Skeletal muscle cell (primary cell): ENCODE data around the gene MPND.
"Not testable (repeated sequence)": the region's sequence is repeated elsewhere in the genome, so short reads cannot be mapped to it uniquely, and the experiment has no call there.

Experiments
- DNase-seq: peaks from one replicate; pipeline ENCODE4 v3.0.0-alpha.2; 2010; ENCODE audit warnings: low read depth
- H3K4me3 ChIP-seq: 2 replicates; pipeline ENCODE4 v1.5.1; 2011; ENCODE audit warnings: low read depth, mild to moderate bottlenecking, control low read depth, low read length, moderate library complexity

MPND gene

DNA sequence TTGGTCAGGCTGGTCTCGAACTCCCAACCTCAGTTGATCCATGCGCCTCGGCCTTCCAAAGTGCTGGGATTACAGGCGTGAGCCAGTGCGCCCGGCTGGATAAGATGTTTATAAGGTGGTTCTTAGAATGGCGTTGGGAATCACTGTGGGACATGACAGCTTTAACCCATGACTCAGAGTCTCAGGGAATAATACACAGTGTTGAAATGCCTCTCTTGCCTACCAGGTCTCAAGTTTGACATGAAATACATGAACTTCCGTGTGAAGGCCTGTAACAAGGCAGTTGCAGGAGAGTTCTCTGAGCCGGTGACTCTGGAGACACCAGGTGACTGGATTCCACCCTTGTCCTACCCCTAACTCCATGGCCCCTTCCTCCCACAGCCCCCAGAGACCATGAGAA lies 26.4 kb upstream of the MPND start:
- no peak overlapping the region for H3K4me3 ChIP-seq
- no peak for DNase-seq

DNA sequence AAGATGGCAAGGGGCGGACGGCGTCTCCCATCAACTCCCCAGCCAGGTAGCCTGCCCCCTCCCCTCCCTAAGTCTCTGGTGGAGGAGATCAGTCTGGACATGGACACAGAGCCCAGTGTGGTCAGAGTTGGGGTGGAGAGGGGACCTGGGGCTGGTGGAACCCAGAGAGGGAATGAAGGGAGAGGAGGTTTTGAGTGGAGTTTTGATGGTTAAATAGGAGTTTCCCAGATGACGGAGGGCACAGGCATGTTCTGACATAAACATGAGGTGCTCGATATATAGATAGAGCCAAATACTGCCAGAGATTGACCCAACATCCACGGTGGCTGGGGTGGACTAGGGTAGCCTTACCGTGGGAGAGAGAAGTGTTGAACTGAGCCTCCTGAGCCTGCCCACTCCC lies 24.9 kb upstream of the MPND start:
- DNase-seq, result no peak
- no peak overlapping the region for H3K4me3 ChIP-seq

DNA sequence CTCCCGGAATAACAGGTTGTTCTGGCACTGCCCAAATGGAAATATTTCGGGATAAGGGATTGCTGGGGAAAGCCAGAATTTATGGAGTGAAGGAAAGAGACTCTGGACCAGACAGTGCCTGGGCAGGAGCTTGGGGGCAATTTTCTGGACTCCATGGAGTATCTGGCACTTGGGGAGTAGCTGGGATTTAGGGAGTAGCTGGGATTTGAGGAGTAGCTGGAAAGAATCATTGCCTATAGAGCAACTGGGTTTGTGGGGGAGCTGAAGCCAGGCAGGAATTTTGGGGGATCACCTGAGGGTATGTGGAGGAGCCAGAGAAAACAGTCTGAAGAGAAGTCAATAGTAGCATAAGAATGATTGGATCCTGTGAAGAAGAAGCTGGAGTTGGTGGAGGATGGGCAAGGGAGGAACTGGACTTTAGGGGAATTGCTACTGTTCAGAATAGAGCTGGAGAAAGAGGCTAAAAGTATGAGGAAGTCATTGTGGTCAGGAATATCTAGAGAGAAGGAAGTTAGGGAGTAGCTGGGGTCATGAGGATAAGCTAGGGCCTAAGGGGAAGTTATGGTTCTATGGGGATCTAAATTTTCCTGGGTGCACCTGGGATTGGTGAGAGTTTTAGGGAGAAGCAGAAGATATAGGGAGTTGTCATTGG lies 24.2 kb upstream of the MPND start:
- H3K4me3 ChIP-seq, result no peak overlapping the region
- no peak for DNase-seq

DNA sequence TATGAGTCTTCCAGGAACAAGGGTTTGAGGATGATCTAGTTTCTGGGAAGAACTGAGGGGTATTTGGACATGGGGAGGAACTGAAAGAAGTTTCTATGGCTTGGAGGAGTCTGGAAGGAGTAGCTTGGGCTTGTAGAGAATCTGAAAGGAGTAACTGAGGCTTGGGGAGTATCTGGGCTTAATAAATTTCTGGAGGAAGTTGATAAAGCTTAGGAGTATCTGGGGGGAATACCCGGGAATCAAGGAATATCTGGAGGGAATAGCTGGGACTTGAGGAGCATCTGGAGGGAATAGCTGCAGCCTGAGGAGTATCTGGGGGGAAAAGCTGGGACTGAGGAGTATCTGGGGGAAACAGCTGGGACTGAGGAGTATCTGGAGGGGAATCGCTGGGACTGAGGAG lies 22.9 kb upstream of the MPND start:
- H3K4me3 ChIP-seq, result no peak overlapping the region
- DNase-seq, result no peak

DNA sequence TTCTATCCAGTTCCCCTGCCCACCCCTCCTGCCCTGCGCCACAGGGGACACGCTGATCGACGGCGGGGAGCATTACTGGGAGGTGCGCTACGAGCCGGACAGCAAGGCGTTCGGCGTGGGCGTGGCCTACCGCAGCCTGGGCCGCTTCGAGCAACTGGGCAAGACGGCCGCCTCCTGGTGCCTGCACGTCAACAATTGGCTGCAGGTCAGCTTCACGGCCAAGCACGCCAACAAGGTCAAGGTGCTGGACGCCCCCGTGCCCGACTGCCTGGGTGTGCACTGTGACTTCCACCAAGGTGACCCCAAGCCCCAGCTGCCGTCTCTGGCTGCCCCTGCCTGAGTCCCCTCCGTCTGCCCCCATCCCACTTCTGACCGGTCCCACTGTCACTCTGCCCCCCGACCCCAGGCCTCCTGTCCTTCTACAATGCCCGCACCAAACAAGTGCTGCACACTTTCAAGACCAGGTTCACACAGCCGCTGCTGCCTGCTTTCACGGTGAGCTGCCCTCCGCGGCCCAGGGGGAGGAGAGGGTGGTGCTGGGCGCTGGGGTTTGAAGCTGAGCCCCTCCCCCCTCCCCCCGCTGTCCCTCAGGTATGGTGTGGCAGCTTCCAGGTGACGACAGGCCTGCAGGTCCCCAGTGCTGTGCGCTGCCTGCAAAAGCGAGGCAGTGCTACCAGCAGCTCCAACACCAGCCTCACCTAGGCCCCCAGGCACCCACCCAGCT lies 20.3 kb upstream of the MPND start:
- H3K4me3 ChIP-seq, result no peak overlapping the region
- DNase-seq, result no peak

DNA sequence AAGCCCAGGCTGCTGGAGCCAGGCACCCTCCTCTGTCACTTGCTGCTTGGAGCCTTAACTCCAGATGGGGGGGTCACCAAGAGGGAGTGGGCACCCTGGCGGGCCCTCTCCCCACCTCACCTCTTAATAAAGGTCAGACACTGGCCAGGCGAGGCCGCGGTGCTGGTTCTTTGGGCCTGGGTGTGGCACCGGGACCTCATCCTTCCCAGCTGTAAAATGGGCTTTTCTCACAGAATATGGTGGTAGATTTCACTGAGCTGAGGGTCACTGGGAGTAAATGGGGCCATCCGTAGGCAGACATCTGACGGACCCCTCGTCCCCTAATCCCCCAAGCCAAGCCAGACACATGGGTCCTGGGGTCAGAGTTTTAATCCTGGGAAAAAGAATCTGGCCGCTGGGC lies 19.7 kb upstream of the MPND start:
- no peak overlapping the region for H3K4me3 ChIP-seq
- DNase-seq, result no peak

DNA sequence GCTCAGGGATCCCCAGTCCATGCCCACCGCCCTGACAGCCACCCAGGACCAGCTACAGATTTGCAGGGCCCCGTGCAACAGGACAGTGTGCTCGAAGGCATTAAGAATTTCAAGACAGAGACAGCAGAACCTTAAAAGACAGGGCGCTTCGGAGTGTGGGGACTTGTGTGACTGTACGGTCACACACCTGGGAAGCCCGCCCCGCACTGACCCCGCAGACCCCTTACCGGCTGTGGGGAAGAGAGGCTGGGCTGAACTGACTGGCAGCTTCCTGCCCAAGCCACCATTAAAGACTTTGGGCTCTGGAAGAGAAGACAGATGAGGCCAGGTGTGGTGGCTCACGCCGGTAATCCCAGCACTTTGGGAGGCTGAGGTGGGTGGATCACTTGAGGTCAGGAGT lies 19.1 kb upstream of the MPND start:
- H3K4me3 ChIP-seq, result no peak overlapping the region
- no peak for DNase-seq

DNA sequence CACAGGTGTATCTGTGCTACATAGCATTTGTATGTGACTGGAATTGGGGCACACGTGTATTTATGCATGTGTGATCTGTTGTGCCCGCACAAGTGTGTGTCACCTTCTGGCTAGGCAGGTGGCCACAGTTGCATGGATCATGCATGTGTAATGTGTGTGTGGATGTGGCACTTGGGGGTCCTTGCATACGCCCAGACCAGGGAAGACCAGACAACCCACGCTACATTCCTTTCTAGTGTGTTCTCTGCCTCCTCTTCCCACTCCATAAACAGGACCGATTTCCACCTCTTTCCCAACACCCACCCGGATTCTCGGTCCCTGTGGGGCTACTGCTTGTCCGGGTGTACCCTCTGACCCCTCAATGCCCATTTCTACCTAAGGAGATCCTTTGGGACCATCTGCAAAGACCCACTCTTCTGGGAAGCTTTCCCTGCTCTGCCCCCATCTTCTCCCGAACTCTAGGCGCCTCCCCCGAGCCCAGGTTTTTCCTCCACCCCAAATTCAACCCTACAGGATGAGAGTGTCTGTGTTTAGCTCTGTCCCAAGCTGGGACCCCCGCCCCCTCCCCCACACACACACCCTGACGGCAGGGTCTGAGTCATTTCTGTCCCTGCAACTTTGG lies 17.0 kb upstream of the MPND start:
- no peak for DNase-seq
- H3K4me3 ChIP-seq, result no peak overlapping the region

DNA sequence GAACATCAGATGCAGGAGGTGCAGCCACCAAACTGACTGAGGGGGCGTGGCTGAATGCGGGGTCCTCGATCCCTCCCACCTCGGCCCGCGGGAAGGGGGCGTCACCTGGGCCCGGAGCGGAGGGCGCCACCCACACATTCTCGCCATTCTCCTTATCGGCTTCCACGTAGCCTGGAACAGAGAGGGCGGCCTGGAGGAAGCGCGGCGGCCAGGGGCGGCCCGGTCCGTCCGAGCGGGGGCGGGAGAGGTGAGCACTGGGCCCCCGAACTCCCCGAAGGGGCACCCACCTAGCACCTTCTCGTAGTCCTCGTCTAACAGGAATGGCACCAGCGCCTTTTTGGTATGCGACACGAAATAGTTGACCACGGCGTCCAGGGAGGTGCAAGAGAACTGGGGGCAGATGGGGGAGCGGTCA lies 16.5 kb upstream of the MPND start:
- H3K4me3 ChIP-seq, result peak overlapping the region; percentile 14
- no peak for DNase-seq

DNA sequence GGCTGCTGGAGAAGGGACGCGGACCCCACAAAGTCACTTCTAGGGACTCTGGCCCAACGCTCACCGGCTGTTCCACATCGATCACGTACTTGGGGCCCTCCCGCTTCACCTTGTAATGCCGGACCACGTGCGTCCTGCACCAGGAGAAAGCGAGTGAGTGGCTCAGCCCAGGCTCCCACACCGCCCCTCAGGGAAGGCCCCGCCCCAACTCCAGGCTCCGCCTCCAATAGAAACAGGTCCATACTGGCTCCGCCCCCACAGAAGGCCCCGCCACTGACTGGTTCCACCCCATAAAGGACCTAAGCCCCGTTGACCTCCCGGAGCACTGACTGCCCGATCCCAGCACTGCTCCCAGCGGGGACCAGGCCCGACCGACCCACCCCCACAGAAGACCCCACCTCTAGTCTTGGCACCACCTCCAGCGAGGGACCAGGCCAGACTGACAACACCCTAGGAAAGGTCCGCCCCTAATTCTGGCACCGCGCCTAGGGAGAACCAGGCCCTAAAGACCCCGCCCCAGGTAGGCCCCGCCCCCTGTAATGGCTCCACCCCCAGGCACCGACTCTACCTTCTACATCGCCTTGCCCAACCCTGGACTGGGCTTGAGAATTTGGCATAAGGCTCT lies 16.0 kb upstream of the MPND start:
- no peak for DNase-seq
- peak overlapping the region; percentile 14 for H3K4me3 ChIP-seq

DNA sequence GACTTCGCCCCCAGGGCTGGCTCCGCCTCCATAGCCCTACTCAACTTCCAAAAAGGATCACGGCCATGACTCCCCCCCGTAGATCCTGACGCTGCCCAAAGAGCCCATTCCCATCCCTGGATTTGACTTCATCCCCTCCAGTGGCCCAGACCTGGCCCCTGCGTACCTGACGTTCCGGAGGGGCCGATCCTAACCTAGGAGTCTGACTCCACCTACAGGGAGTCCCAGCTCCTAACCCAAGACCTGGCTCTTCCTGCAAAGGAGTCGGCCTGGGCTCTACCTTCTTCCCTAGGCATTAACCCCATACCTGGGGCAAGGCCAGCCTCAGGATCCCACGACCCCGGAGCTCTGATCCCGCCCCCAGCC lies 15.5 kb upstream of the MPND start:
- no peak for DNase-seq
- H3K4me3 ChIP-seq, result peak overlapping the region; percentile 34

DNA sequence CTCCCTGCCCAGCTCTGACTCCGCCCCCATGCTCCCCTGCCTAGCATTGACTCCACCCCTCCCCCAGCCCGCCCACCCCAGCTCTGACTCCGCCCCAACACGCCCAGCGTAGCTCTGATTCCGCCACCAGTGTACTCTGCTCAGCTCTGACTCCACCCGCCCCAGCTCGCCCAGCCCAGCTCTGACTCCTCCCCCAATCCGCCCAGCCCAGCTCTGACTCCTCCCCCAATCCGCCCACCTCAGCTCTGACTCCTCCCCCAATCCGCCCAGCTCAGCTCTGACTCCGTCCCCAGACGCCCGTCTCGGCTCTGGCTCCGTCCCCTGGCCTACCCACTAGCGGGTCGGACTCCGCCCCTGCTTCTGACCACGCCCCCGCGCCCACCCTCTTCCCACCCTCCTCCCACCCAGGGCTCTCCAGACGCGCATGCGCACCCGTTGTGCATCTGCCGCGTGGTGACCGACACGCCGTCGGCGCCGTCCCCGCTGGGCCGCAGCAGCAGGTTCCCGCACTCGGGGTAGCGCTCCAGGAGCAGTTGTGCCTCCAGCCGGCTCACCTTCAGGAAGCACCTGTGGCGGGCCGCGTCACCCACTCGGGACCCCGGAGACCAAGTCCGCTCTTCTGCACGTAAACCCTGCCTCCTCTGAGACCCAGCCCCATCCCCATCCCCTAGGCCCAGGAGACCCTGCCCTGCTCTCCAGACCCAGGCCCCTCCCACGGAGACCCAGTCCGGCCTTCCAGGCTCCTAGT lies 14.9 kb upstream of the MPND start:
- H3K4me3 ChIP-seq, result peak overlapping the region; percentile 71
- DNase-seq, result peak; percentile 66

DNA sequence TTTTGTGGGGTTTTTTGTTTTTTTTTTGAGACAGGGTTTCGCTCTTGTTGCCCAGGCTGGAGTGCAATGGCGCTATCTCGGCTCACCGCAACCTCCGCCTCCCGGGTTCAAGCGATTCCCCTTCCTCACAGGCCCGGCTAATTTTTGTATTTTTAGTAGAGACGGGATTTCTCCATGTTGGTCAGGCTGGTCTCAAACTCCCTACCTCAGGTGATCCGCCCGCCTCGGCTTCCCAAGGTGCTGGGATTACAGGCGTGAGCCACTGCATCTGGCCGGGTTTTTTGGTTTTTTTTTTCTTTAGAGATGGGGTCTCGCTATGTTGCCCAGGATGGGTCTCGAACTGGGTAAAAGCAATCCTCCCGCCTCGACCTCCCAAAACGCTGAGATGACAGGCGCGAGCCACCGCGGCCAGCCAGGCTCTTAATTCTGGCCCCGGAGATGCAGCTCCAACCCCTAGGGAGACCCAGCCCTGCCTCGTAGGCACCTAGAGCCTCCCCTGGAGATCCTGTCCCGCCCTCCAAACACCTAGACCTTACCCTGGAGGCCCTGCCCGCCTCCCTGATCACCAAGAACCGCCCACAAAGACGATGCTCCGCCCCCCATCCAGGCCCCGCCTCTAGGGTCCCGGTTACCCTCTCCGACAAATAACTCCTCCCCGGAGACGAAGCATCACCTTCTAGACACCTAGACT lies 14.2 kb upstream of the MPND start:
- DNase-seq, result not testable (repeated sequence)
- peak overlapping the region; percentile 71 for H3K4me3 ChIP-seq

DNA sequence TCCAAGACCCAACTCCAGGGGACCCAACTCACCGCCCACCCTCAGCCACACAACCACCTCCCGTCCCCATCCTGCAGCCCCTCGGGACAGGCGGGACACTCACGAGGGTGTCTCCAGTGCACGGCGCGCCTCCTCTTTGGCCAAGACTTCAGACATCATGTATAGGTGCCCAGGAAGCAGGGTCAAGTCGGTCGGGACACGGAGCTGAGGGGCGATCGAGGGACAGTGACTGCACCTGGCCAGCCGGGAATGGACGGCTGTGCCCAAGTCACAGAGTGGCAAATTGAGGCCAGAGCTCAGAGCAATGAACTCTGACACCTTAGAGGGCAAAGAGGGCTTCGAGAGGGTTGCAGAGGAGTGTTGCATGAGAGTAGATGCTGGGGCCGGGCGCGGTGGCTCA lies 13.5 kb upstream of the MPND start:
- no peak for DNase-seq
- H3K4me3 ChIP-seq, result no peak overlapping the region

DNA sequence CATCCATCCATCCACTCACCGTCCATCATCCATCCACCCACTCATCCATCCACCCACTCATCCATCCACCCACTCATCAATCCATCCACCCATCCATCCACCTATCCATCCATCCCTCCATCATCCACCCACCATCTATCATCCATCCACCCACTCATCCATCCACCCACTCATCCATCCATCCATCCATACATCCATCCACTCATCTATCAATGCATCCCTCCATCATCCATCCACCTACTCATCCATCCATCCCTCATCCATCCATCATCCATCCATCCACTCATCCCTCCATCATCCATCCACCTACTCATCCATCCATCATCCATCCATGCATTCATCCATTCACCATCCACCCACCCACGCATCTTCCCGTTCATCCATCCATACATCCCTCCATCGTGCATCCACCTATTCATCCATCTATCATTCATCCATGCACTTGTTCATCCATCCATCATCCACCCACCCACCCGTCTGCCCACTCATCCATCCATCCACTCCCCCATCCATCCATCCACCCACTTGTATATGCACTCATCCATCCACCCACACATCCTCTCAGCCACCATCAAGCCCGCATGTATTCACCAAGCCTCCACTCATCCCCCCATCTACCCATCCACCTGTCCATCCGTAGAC lies 8.3 kb upstream of the MPND start:
- no peak for DNase-seq
- no peak overlapping the region for H3K4me3 ChIP-seq

DNA sequence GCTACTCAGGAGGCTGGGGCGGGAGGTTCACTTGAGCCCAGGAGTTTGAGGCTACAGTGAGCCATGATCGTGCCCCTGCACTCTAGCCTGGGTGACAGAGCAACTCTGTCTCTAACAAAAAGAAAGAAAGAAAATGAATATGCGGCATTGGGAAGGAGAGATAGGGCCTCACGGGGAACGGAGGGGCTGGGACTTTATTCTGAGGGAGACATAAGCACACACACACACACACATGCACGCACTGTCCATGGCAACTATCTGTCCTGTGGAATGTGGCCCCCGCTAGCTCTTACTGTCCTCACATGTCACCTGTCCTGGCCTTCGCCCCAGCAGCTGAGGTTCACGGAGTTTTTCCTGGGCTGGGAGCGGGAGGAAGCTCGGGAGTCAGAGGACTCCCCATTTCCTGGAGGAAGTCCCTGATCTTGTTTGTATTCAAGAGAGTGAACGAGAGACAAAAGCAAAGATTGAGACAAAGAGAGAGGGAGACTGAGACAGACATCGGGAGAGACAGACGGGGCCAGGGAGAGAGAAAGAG lies 5.4 kb upstream of the MPND start:
- H3K4me3 ChIP-seq, result peak overlapping the region; percentile 37
- DNase-seq, result no peak

DNA sequence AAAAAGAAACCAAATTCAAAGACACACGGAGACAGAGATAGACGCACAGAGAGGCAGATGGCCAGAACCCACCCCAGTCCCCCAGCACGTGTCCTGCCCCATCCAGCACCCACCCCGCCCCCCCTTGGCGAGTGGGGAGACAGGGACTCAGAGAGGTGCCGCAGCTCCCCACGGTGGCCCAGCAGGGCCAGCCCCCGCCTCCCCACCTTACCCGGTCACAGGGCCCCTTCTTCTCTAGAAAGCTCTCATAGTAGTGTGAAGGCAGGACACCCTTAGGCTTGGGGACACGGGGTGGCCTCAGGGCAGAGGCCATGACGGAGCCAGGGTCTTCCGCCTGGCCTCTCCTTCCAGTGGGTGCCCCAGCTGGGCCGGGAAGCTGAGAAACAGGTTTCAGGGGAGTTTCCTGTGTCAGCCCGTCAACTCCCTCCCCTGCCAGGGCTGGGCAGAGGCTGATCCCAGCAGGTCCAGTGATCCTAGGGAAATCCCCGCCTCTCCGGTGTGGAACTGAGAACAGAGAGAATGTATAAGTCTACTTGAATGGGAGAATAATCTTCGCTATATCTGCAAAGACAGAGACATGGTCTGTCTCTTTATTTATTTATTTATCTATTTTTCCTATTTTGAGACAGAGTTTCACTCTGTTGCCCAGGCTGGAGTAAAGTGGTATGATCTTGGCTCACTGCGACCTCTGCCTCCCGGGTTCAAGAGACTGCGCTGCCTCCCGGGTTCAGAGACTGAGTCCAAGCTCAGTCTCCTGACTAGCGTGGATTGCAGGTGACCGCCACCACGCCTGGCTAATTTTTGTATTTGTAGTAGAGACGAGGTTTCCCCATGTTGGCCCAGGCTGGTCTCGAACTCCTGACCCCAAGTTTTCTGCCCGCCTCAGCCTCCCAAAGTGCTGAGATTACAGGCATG lies 4.7 kb upstream of the MPND start, which contains the start of gene STAP2:
TSS of gene STAP2 (minus strand) at position 387 of the 915 bp plus-strand sequence. CDS start at position 313, 74 bp downstream.
- DNase-seq, result no peak
- H3K4me3 ChIP-seq, result peak within 1 kb of the TSS; percentile 37

DNA sequence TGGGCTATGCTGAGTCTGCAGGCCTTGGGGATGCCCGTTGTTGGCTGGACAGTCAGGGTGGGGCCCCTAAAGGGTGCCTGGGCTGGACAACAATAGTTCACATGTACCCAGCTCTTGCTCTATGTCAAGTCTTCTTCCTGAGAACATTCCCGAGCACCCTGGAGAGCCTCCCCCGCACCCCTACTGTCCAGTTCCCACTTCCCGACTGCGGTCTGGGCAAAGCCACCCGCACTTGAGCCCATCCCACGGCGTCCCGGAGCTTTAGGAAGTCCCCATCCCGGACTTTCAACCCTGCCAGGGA lies 1.1 kb upstream of the MPND start:
- H3K4me3 ChIP-seq, result peak overlapping the region; percentile 60
- DNase-seq, result peak; percentile 45
